Measurements from ENCODE around the gene ARID5B.
"Not testable (repeated sequence)": the region's sequence is repeated elsewhere in the genome, so short reads cannot be mapped to it uniquely, and the experiment has no call there.

ARID5B gene

DNA sequence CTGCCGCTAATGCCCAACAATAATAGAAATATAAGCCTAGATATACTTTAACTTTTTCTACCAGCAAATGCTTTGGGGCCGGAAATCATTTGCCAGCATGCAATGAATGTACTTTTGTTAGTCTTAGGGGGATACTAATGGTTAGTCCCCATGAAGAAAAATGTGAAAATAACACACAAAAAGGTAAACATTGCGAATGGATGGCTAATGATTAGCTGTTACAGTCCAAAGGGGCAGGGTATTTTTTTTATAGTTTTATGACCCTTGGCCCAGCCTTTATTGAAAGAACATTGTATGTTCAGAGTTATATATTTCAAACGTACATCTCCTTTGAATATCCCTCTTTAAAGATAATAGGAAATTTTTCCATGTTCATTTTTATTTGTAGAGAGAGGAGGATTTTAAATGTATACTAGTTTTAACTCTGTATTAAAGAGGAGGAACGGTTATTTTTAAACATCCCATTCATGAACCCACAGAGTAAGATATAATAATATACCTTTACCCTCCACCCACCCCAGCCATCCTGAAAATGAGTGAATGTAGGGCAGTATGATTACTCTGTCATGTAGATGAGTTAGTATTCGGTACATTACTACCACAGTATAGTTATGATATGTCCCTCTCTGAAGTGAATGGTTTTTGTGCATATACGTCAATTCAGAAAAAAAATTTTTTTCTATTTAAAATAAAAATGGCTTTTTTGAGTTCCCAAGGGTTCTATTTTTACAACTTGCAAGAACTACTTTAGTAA, 63.6 kb downstream of the ARID5B start:
- DNase-seq (ENCODE audit: low read depth in 2 of 2) = no peak

- DNase-seq (ENCODE audit: low read depth in 2 of 2) = no peak
These were observed 64.3 kb downstream of the ARID5B start for GRCh38 chr10:61965703-61966395.

GRCh38 chr10:61967298-61967697, 65.8 kb downstream of the ARID5B start:
- DNase-seq (ENCODE audit: low read depth in 2 of 2) = no peak

- no peak for DNase-seq (ENCODE audit: low read depth in 2 of 2)
These were observed 68.9 kb downstream of the ARID5B start for GRCh38 chr10:61970182-61971002.

- no peak for DNase-seq (ENCODE audit: low read depth in 2 of 2)
These were observed 69.5 kb downstream of the ARID5B start for GRCh38 chr10:61971003-61971325.

- no peak for DNase-seq (ENCODE audit: low read depth in 2 of 2)
These were observed 71.7 kb downstream of the ARID5B start for GRCh38 chr10:61973169-61973568.

GRCh38 chr10:61973906-61974305, 72.4 kb downstream of the ARID5B start:
- DNase-seq (ENCODE audit: low read depth in 2 of 2) = no peak

DNA sequence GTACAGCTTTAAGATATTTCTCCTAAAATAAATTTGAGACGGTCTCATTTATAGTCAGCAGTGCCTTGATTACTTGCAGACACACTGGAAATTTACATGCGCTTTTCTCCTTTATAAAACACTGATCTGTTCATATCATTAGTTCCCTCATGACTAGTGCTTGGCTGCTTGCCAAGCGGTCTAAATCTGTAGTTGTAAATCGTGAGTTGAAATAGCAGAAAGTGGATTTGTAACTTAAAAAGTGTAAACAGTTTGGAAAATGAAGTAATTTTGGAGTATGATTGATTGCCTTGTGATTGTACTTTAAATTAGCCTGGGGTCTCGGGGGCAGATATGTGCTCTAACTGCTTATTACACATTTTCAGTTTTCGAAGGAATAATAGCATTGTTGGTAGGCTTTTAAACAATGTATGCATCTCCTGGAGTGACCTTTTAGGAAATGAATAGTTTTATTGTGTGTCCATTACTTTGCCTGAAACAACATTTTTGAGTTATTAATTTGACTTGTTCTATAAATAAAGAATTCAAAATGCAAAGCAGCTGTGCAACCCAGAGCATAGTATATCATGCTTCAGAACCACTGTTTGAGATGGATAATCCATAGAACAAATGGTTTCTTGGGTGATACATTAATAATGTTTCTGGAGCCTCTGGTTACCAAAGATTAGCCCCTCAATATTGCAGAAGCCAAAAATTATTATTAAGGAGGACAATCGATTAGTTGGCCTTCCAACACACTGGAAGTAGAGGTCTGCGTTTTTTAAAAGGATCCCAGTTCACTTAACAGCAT, 73.3 kb downstream of the ARID5B start:
- no peak for DNase-seq (ENCODE audit: low read depth in 2 of 2)

DNA sequence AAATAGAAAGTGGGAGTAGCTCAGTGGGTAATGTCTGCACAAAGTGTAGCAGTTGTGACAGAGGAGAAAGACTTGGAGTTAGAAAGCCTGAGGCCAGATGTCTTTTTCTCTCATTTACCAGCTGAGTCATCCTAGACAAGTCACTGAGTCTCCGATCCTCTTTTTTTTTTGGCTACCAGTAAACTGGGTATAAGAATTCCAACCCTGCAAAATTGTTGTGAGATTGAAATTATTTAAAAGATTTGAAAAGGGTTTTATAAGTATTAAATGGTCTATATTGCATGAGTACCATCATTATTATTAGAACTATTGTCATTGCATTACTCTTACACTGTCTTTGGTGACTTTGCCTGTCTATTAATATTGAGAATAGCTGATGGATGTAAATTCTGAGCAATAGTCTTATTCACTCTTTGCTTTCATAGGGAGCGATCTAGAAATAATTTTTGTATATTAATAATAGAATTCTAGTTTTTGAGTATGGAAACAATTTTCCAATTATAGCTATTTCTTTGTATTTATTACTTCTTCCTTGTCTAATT, 74.0 kb downstream of the ARID5B start:
- DNase-seq (ENCODE audit: low read depth in 2 of 2) = no peak

DNA sequence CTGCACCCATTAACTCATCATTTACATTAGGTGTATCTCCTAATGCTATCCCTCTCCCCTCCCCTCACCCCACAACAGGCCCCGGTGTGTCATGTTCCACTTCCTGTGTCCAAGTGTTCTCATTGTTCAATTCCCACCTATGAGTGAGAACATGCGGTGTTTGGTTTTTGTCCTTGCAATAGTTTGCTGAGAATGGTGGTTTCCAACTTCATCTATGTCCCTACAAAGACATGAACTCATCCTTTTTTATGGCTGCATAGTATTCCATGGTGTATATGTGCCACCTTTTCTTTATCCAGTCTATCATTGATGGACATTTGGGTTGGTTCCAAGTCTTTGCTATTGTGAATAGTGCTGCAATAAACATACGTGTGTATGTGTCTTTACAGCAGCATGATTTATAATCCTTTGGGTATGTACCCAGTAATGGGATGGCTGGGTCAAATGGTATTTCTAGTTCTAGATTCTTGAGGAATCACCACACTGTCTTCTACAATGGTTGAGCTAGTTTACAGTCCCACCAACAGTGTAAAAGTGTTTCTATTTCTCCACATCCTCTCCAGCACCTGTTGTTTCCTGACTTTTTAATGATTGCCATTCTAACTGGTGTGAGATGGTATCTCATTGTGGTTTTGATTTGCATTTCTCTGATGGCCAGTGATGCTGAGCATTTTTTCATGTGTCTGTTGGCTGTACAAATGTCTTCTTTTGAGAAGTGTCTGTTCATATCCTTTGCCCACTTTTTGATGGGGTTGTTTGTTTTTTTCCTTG, 75.6 kb downstream of the ARID5B start:
- DNase-seq (ENCODE audit: low read depth in 2 of 2) = not testable (repeated sequence)

DNA sequence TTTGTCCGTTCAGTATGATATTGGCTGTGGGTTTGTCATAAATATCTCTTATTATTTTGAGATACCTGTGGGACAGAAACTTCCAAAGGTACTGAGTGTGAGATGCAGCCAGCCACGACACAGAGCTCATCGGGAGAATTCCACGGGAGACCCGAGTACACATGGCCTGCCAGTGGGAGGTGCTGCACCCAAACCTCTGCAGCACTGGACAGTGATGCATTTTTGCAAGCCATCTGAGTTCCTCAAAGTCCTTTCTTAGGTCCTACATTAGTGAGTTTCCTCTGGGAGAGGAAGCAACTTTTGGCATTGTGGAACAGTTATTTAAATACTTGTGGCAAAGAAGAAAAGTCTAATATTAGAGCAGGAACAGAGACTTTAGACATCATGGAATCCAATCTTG, 77.5 kb downstream of the ARID5B start:
- DNase-seq (ENCODE audit: low read depth in 2 of 2) = no peak

DNA sequence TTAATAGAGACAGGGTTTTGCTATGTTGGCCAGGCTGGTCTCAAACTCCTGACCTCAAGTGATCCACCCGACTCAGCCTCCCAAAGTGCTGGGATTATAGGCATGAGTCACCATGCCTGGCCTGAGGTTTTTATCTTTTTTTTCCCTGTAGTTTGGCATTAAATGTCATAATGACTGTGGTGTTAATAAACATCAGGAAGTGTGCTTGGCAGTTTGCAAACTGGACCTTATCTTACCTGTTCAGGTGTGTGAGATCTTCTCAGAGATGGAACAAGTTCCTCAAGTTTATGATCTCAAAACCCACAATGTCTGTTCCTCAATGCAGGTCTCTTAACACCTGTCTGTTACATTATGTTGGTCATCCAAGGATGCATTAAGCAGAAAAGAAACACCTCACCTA, 80.0 kb downstream of the ARID5B start:
- no peak for DNase-seq (ENCODE audit: low read depth in 2 of 2)

GRCh38 chr10:61983255-61983654, 81.8 kb downstream of the ARID5B start:
- no peak for DNase-seq (ENCODE audit: low read depth in 2 of 2)

- no peak for DNase-seq (ENCODE audit: low read depth in 2 of 2)
These were observed 83.4 kb downstream of the ARID5B start for GRCh38 chr10:61984803-61985418.

- DNase-seq (ENCODE audit: low read depth in 2 of 2) = no peak
These were observed 84.2 kb downstream of the ARID5B start for GRCh38 chr10:61985715-61986114.

- DNase-seq (ENCODE audit: low read depth in 2 of 2) = no peak
These were observed 84.9 kb downstream of the ARID5B start for GRCh38 chr10:61986382-61986781.

DNA sequence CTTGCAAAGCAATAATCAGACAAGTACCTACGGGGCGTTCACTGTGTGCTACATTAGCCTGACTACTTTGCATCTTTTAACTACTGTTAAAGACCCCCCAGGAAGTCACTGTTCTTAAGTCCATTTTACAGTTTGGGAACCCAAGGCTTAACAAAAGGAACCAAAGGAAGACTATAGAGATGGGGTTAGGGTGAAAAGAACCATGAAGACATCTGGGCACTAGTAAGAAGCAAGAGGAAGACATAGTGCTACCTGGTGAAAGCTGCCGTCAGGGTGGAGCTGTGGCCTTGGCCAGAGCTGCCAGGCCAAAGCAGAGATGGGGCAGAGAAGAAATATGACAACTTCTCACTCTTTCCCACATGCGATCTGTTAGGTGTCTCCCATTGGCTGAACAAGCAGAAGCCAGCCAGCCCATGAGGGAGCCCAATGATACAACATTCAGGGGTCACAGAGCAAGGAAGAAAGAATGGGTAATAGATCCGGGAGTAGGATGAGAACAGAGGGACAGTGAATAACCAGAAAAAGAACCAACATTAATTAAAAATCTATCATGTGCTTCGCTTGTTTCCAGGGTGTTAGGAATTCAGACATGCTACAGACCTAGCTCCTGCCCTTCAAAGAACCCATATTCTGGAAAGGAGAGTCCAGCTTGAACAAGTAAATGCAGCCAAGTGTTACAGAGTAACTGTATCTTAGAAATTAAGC, 85.4 kb downstream of the ARID5B start:
- DNase-seq (ENCODE audit: low read depth in 2 of 2) = no peak

DNA sequence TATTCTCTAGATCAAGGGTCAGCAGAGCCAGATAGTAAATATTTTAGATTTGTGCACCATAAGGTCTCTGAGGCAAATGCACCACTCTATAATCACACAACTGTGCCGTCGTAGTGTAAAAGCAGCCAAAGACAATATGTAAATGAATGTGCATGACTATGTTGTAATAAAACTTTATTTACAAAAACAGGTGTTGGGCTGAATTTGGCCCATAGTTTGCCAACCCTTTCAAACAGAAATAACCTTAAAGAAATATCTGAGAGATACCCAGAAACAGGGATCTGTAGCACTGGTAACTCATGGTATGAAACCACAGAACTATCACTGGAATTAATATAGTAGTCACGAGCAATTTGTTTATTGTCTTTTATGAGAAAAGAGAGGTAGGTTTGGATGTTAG, 86.0 kb downstream of the ARID5B start:
- no peak for DNase-seq (ENCODE audit: low read depth in 2 of 2)

DNA sequence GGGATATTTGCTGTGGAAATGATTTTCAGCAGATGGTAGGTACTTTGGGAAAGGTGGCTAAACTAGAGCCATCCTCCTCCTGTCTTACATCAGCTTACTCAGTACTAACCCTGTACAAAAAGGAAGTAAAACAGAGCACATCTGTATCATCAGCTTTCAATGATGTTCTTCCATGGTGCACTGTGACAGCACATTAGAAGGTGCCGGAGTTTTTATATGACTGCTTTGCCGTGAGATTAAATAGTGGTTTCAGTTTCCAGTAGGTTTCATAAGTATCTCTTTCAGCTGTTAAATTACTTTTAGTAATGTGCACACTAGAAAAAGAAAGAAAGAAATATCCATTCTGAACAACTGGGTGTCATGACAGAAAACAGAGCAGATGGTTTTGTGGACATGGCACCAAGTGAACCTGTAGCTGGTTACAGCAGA, 86.5 kb downstream of the ARID5B start:
- DNase-seq (ENCODE audit: low read depth in 2 of 2) = no peak

All from activated CD4-positive, alpha-beta T cell treated with anti-CD3 and anti-CD28 coated beads for 24 hours (primary cell).